ENCODE data around the gene PEX7.

DNA sequence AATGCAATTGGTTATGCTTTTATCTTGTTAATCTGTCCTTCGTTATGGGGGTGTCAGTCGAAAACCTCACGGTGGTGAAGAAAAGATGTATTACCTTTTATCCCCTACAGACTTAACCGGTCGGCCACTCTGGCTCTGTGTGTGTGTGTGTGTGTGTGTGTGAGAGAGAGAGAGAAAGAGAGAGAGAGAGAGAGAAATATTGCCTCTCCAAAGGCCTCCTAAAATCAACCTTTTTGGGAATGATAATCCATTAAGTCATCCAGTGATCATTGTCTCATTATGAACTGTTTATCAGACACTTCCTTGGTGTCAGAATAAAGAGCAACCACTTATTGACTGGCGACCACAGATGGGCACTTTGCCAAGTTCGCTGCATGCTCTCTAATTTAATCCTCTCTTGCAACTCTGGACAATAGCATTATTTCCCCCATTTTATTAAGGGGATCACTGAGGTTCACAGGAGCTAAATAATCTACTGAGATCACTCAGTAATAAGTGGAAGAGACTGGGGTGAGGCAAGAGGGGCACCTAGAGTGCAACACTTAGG is 130.4 kb downstream of the PEX7 start:
- TF ChIP-seq, protein P1, sequence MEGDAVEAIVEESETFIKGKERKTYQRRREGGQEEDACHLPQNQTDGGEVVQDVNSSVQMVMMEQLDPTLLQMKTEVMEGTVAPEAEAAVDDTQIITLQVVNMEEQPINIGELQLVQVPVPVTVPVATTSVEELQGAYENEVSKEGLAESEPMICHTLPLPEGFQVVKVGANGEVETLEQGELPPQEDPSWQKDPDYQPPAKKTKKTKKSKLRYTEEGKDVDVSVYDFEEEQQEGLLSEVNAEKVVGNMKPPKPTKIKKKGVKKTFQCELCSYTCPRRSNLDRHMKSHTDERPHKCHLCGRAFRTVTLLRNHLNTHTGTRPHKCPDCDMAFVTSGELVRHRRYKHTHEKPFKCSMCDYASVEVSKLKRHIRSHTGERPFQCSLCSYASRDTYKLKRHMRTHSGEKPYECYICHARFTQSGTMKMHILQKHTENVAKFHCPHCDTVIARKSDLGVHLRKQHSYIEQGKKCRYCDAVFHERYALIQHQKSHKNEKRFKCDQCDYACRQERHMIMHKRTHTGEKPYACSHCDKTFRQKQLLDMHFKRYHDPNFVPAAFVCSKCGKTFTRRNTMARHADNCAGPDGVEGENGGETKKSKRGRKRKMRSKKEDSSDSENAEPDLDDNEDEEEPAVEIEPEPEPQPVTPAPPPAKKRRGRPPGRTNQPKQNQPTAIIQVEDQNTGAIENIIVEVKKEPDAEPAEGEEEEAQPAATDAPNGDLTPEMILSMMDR (IDR thresholded peaks at IDR 0.05), result no peak
- no peak for TF ChIP-seq EP300 (IDR thresholded peaks at IDR 0.05)
- TF ChIP-seq POLR2AphosphoS5 (IDR thresholded peaks at IDR 0.05), result no peak
- no peak for TF ChIP-seq POLR2A (IDR thresholded peaks at IDR 0.05)
